WTC11 (cell line): ENCODE results near the gene KCNJ15. TPM values are rescaled to one million over a fixed set of nuclear protein-coding genes. Genes with fewer than 3 reads are reported as not detected.

Source experiments
- ATAC-seq: fragments of 200-7000 bp; cut with Tn5 transposase; 2 replicates; pipeline ENCODE4 v1.10.0; 2021; ENCODE audit warnings: mild to moderate bottlenecking, moderate library complexity
- CTCF ChIA-PET: fragments of 300-600 bp; sonication (Branson Sonifier 250); formaldehyde crosslinking; loops from one replicate; lab custom pipeline; 2021; ENCODE audit warnings: antibody characterized with exemption; lab: Charles Lee
- POLR2A ChIA-PET: fragments of 350-600 bp; sonication (Branson Sonifier 250); formaldehyde crosslinking; loops from one replicate; lab custom pipeline; 2021; ENCODE audit warnings: antibody characterized with exemption; lab: Charles Lee
- DNase-seq: peaks from one replicate; pipeline ENCODE4 v3.0.0; 2021; ENCODE audit warnings: low spot score
- H3K27ac Mint-ChIP-seq: 2 replicates; pipeline ENCODE4 v1.8.0; 2021; ENCODE audit warnings: mixed read lengths
- H3K27me3 Mint-ChIP-seq: 2 replicates; pipeline ENCODE4 v1.8.0; 2021; ENCODE audit warnings: low read depth, mild to moderate bottlenecking, moderate library complexity, mixed read lengths
- H3K36me3 Mint-ChIP-seq: 2 replicates; pipeline ENCODE4 v1.8.0; 2021; ENCODE audit warnings: mixed read lengths
- H3K4me1 Mint-ChIP-seq: 2 replicates; pipeline ENCODE4 v1.8.0; 2022; ENCODE audit warnings: mixed read lengths
- H3K4me3 Mint-ChIP-seq: 2 replicates; pipeline ENCODE4 v1.8.0; 2021; ENCODE audit warnings: mild to moderate bottlenecking, moderate library complexity, mixed read lengths
- H3K9me3 Mint-ChIP-seq: 2 replicates; pipeline ENCODE4 v1.8.0; 2021; ENCODE audit warnings: mixed read lengths
- ARID4B ChIP-seq: sonication (generic); formaldehyde crosslinking; IDR thresholded peaks from 2 replicates; pipeline ENCODE4 v1.8.0; 2023; ENCODE audit warnings: missing genetic modification reagents, mild to moderate bottlenecking, borderline replicate concordance
- CDX4 ChIP-seq: fragments of 250-450 bp; sonication (Bioruptor Pico); IDR thresholded peaks from 2 replicates; pipeline ENCODE4 v1.9.0; 2021; ENCODE audit warnings: moderate library complexity, mild to moderate bottlenecking, inconsistent platforms, borderline replicate concordance
- ESRRA ChIP-seq: sonication (generic); formaldehyde crosslinking; IDR thresholded peaks from 2 replicates; pipeline ENCODE4 v1.8.1; 2022; ENCODE audit warnings: mild to moderate bottlenecking, missing genetic modification reagents, borderline replicate concordance
- JUN ChIP-seq: sonication (generic); formaldehyde crosslinking; IDR thresholded peaks from 2 replicates; pipeline ENCODE4 v1.8.0; 2023; ENCODE audit warnings: mild to moderate bottlenecking, missing genetic modification reagents
- NR1H2 ChIP-seq: sonication (generic); formaldehyde crosslinking; IDR thresholded peaks from 2 replicates; pipeline ENCODE4 v1.9.0; 2021; ENCODE audit warnings: mild to moderate bottlenecking, moderate library complexity, missing genetic modification reagents
- NR2C2 ChIP-seq: sonication (generic); formaldehyde crosslinking; IDR thresholded peaks from 2 replicates; pipeline ENCODE4 v1.8.0; 2022; ENCODE audit warnings: mild to moderate bottlenecking, missing genetic modification reagents
- TEAD4 ChIP-seq: sonication (generic); formaldehyde crosslinking; IDR thresholded peaks from 2 replicates; pipeline ENCODE4 v1.8.0; 2022; ENCODE audit warnings: mild to moderate bottlenecking, missing genetic modification reagents
- USF2 ChIP-seq: sonication (generic); formaldehyde crosslinking; IDR thresholded peaks from 2 replicates; pipeline ENCODE4 v1.8.1; 2023; ENCODE audit warnings: mild to moderate bottlenecking, missing genetic modification reagents, moderate library complexity
- ZNF121 ChIP-seq: sonication (generic); formaldehyde crosslinking; IDR thresholded peaks from 2 replicates; pipeline ENCODE4 v1.8.0; 2023; ENCODE audit warnings: missing genetic modification reagents
- total RNA-seq: library from RNA; stranded (reverse); gene quantifications from 3 replicates; pipeline ENCODE4 v1.2.3, GENCODE V29; 2021
- TF ChIP-seq, protein P1 (sequence below): sonication (generic); formaldehyde crosslinking; IDR thresholded peaks from 2 replicates; pipeline ENCODE4 v1.8.0; 2023; ENCODE audit warnings: mild to moderate bottlenecking, missing genetic modification reagents
- TF ChIP-seq, protein P2 (sequence below): sonication (generic); formaldehyde crosslinking; IDR thresholded peaks from 2 replicates; pipeline ENCODE4 v1.8.1; 2022; ENCODE audit warnings: low read depth, mild to moderate bottlenecking, moderate library complexity, missing genetic modification reagents, borderline replicate concordance

The KCNJ15 gene
- total RNA-seq, 1 experiment from 2014 or later = 0.57 TPM

GRCh38 chr21:38308532-38309119 lies 51.8 kb downstream of the KCNJ15 start (continued):
- TF ChIP-seq ARID4B (CRISPR knock-in tag) (no peak), USF2 (no peak), ESRRA (CRISPR knock-in tag) (no peak), JUN (CRISPR knock-in tag) (no peak)
- TF ChIP-seq, protein P1, sequence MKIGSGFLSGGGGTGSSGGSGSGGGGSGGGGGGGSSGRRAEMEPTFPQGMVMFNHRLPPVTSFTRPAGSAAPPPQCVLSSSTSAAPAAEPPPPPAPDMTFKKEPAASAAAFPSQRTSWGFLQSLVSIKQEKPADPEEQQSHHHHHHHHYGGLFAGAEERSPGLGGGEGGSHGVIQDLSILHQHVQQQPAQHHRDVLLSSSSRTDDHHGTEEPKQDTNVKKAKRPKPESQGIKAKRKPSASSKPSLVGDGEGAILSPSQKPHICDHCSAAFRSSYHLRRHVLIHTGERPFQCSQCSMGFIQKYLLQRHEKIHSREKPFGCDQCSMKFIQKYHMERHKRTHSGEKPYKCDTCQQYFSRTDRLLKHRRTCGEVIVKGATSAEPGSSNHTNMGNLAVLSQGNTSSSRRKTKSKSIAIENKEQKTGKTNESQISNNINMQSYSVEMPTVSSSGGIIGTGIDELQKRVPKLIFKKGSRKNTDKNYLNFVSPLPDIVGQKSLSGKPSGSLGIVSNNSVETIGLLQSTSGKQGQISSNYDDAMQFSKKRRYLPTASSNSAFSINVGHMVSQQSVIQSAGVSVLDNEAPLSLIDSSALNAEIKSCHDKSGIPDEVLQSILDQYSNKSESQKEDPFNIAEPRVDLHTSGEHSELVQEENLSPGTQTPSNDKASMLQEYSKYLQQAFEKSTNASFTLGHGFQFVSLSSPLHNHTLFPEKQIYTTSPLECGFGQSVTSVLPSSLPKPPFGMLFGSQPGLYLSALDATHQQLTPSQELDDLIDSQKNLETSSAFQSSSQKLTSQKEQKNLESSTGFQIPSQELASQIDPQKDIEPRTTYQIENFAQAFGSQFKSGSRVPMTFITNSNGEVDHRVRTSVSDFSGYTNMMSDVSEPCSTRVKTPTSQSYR (CRISPR knock-in tag) = no peak

DNA sequence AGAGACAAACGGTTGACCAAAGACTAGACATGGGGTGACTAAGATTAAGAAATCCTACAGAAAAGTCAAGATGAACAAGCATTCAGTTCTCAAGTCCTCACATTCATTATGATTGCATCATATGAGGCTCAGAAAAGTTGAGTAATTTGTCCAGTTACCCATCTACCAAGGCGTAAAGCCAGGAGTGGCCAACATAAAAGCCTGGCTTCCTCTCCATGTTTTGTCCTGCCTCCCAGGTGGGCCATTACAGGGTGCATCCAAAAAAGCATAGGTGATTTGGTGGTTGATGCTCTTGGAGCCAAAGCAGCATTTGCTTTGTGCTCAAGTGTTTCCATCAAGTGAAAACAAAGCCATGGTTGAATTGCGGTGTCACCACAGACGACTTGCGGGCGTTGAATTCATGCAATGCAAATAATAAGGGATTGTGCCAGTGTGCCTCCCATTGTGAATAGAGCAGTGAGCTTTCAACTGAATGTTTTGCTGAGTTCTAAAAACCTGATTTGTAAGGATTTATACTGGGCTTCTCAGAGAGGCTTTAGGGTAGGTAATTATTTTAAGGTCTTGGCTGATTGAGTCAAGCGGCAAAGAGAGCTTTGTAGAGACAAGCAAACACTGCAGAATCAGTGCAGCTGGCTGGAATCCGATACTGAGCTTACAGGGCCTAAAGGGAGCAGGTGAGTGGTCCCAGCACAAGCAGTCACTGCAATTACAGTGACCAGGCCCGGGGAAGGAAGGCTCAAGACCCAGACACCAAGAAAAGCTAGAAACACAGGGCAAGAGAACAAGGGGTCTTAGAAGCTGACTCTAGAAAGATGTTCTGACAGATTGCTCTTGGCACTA lies 54.1 kb downstream of the KCNJ15 start:
- H3K36me3 Mint-ChIP-seq = no peaks in the 10 kb centered on the region
- no peak for DNase-seq
- CTCF ChIA-PET = no interaction called here

DNA sequence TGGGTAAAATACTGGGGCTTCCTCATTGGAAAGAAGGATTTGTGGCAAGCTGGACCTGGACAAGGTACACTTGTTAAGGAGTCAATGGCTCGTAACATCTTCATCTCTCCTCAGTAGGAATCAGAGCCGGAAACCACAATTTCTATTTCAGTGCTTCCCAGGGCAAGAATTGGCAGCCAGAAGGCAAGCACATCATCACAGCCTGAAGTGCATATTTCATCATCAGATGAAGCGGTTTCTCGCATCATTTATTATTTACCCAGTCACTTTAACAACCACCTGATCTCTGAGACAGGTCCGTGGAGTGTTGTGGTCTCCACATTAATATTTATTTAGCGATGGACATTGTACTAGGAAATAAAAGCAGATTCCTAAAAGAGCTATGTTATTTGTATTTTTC lies 55.0 kb downstream of the KCNJ15 start:
- H3K4me3 Mint-ChIP-seq = no peak overlapping the region
- peaks cover 40% of the 10 kb centered on the region for H3K27me3 Mint-ChIP-seq
- no peak for DNase-seq
- ATAC-seq = no peak
- POLR2A ChIA-PET = no interaction called here
- TF ChIP-seq ZNF121 (CRISPR knock-in tag) = no peak
- no peak overlapping the region for H3K27ac Mint-ChIP-seq
- H3K36me3 Mint-ChIP-seq = no peaks in the 10 kb centered on the region
- CTCF ChIA-PET = no interaction called here
- H3K4me1 Mint-ChIP-seq = peaks cover 12% of the 10 kb centered on the region
- H3K9me3 Mint-ChIP-seq = 0 out of 2 replicates have a peak, but pooled peaks cover 8% of the 10 kb centered on the region

More for the DNA sequence above, 54.1 kb downstream of the KCNJ15 start:
- POLR2A ChIA-PET = interaction anchor here (0.6 kb wide), 1 partner anchor 443 kb away, joined by 3 read pairs; no protein-coding TSS in a partner anchor
- H3K9me3 Mint-ChIP-seq = 0 out of 2 replicates have a peak, but pooled peaks cover 8% of the 10 kb centered on the region
- H3K27ac Mint-ChIP-seq = no peak overlapping the region
- peaks cover 15% of the 10 kb centered on the region for H3K4me1 Mint-ChIP-seq
- H3K4me3 Mint-ChIP-seq = no peak overlapping the region
- TF ChIP-seq CDX4 (no peak), ZNF121 (CRISPR knock-in tag) (no peak), NR2C2 (CRISPR knock-in tag) (no peak), TEAD4 (no peak), NR1H2 (CRISPR knock-in tag) (no peak), JUN (CRISPR knock-in tag) (no peak)
- TF ChIP-seq, protein P2, sequence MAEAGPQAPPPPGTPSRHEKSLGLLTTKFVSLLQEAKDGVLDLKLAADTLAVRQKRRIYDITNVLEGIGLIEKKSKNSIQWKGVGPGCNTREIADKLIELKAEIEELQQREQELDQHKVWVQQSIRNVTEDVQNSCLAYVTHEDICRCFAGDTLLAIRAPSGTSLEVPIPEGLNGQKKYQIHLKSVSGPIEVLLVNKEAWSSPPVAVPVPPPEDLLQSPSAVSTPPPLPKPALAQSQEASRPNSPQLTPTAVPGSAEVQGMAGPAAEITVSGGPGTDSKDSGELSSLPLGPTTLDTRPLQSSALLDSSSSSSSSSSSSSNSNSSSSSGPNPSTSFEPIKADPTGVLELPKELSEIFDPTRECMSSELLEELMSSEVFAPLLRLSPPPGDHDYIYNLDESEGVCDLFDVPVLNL (CRISPR knock-in tag) = no peak
- peaks cover 40% of the 10 kb centered on the region for H3K27me3 Mint-ChIP-seq
- ATAC-seq = no peak
